HG02678 (cell line): ENCODE measurements around the gene CDC42BPB.
"Not testable (repeated sequence)": the region's sequence is repeated elsewhere in the genome, so short reads cannot be mapped to it uniquely, and the experiment has no call there.

Experiments used
- ATAC-seq: cut with Tn5 transposase; IDR thresholded peaks from one replicate; pipeline ENCODE4 v1.9.1; 2021; ENCODE audit warnings: mild to moderate bottlenecking, moderate library complexity; ENCODE audit not compliant: unreplicated experiment

CDC42BPB gene

GRCh38 chr14:102930753-102931579 is 126.4 kb downstream of the CDC42BPB start:
- no peak for ATAC-seq

GRCh38 chr14:102930138-102930752 is 127.1 kb downstream of the CDC42BPB start:
- no peak for ATAC-seq

- ATAC-seq: no peak
These were observed 127.9 kb downstream of the CDC42BPB start for GRCh38 chr14:102929241-102930137.

- ATAC-seq: no peak
These were observed 128.7 kb downstream of the CDC42BPB start for GRCh38 chr14:102928412-102929240.

GRCh38 chr14:102927878-102928411 is 129.4 kb downstream of the CDC42BPB start:
- no peak for ATAC-seq

- no peak for ATAC-seq
These were observed 129.9 kb downstream of the CDC42BPB start for GRCh38 chr14:102927346-102927877.

GRCh38 chr14:102926840-102927239 is 130.5 kb downstream of the CDC42BPB start:
- ATAC-seq: not testable (repeated sequence)

GRCh38 chr14:102926104-102926503 is 131.2 kb downstream of the CDC42BPB start:
- no peak for ATAC-seq

GRCh38 chr14:102925646-102926045 is 131.7 kb downstream of the CDC42BPB start:
- ATAC-seq: no peak

GRCh38 chr14:102924632-102925588 is 132.4 kb downstream of the CDC42BPB start:
- no peak for ATAC-seq

- no peak for ATAC-seq
These were observed 133.3 kb downstream of the CDC42BPB start for GRCh38 chr14:102923925-102924486.

GRCh38 chr14:102923201-102923924 is 134.0 kb downstream of the CDC42BPB start:
- ATAC-seq: no peak

- no peak for ATAC-seq
These were observed 134.7 kb downstream of the CDC42BPB start, which contains the start of gene AMN for GRCh38 chr14:102922490-102923200. TSS of gene AMN (plus strand) at chr14:102922663. CDS start at chr14:102922689, 26 bp downstream.

- ATAC-seq: no peak
These were observed 136.4 kb downstream of the CDC42BPB start for GRCh38 chr14:102920998-102921304.

GRCh38 chr14:102920273-102920997 is 136.9 kb downstream of the CDC42BPB start:
- ATAC-seq: no peak

- ATAC-seq: no peak
These were observed 138.9 kb downstream of the CDC42BPB start for GRCh38 chr14:102918438-102918837.
